ENCODE measurements around the gene TFAM.
"Not testable (repeated sequence)": the region's sequence is repeated elsewhere in the genome, so short reads cannot be mapped to it uniquely, and the experiment has no call there.

The TFAM gene

DNA sequence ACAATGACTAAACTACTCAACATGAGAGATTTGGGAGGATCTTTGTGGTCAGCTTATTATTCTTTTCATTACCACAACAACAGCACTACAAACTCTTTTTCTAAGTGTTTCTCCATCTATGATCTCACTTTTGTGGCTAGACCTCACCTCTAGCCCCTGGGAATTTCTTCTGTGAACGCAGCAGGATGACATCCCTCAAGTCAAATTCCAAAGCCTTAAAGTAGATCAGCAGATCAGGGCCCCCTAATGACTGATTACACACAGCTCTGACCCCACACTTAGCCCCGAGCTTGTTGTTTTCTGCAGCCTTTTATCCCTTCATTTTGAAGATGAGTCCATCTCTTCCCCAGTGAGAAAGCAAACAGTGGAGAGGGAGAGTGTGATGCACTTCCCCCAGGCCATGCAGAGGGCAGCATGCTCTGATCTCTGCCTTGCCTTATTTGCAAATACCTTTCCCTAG is 27.3 kb downstream of the TFAM start:
- Histone ChIP-seq H3K27me3 (ENCODE audit: insufficient read depth, insufficient read length) (no peaks in the 10 kb centered on the region), H3K4me1 (ENCODE audit: insufficient read depth, insufficient read length) (no peaks in the 10 kb centered on the region), H3K4me3 (ENCODE audit: insufficient read length, low read depth) (no peak overlapping the region), H3K9me3 (ENCODE audit: insufficient read depth, low read length) (no peaks in the 10 kb centered on the region), H3K36me3 (ENCODE audit: insufficient read depth, insufficient read length, low read length) (no peaks in the 10 kb centered on the region), H3K9ac (ENCODE audit: insufficient read length, low read depth) (no peak overlapping the region)
- DNase-seq (ENCODE audit: low read depth, low spot score), result peak; percentile 35
- TF ChIP-seq SUZ12 (IDR thresholded peaks at IDR 0.05; ENCODE audit: extremely low read depth, insufficient read depth, insufficient read length) (no peak), YY1 (IDR thresholded peaks at IDR 0.05; ENCODE audit: insufficient read depth, insufficient read length) (no peak), ZNF274 (IDR thresholded peaks at IDR 0.05; ENCODE audit: low read depth, low read length) (no peak)

DNA sequence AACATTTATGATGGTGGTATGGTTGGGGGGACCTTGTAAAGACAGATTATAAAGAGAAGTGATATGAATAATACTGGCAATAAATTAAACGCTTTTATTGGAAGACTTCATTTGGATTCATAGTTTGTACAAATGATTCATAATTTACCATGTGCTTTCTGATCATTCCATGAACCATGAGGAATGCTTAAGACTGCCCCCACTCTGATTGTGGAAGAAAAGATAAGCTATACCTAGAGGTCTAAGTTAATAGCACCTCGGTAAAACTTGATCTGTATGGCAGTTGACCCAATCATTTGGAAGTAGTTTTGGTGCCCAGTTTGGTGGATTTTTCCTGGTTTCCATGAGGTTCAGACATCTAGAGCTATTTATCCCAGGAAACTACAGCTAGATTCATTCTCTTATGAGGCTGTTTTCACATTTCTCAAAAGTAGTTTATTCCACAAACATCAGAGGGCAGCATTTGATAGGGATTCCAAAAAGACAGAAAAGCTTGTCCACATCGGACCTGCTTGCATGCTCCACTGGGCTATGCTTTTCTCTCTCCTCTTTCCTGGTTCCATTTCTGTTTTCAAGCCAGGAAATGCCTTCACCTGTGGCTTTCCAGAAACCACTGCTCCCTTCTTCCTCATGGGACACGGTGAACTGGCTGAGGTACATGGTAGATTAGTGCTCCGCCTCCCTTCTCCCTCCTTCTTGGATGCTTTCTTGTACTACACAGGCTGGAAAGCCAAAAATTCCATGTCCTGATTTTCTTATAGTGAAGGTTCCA is 29.2 kb downstream of the TFAM start:
- H3K27me3 ChIP-seq (ENCODE audit: insufficient read depth, insufficient read length), result no peaks in the 10 kb centered on the region
- TF ChIP-seq ZNF274 (IDR thresholded peaks at IDR 0.05; ENCODE audit: low read depth, low read length), result no peak
- TF ChIP-seq YY1 (IDR thresholded peaks at IDR 0.05; ENCODE audit: insufficient read depth, insufficient read length), result no peak
- TF ChIP-seq SUZ12 (IDR thresholded peaks at IDR 0.05; ENCODE audit: extremely low read depth, insufficient read depth, insufficient read length), result no peak
- H3K9me3 ChIP-seq (ENCODE audit: insufficient read depth, low read length), result no peaks in the 10 kb centered on the region
- no peak overlapping the region for H3K4me3 ChIP-seq (ENCODE audit: insufficient read length, low read depth)
- H3K36me3 ChIP-seq (ENCODE audit: insufficient read depth, insufficient read length, low read length), result no peaks in the 10 kb centered on the region
- no peak for DNase-seq (ENCODE audit: low read depth, low spot score)
- no peaks in the 10 kb centered on the region for H3K4me1 ChIP-seq (ENCODE audit: insufficient read depth, insufficient read length)
- no peak overlapping the region for H3K9ac ChIP-seq (ENCODE audit: insufficient read length, low read depth)

DNA sequence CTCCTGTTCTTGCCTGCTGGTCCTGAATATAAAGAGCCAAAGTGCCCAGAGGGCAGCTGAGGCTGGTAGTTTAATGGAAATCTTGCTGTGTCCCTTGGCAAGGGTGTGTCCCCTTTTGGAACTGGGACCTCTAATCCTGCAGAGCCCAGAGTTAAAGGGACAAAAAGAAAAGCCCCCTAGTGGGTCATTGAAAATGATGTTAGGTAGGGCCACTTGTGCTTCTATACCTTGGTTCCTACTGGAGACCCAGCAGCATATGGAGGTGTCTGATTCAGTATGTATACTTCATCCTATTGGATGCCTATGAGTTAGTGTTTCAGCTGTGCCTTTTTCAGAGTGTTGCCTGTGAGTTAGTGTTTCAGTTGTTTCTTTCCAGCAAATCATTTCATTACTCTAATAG is 30.5 kb downstream of the TFAM start:
- no peaks in the 10 kb centered on the region for H3K9me3 ChIP-seq (ENCODE audit: insufficient read depth, low read length)
- no peaks in the 10 kb centered on the region for H3K36me3 ChIP-seq (ENCODE audit: insufficient read depth, insufficient read length, low read length)
- no peak overlapping the region for H3K4me3 ChIP-seq (ENCODE audit: insufficient read length, low read depth)
- no peaks in the 10 kb centered on the region for H3K4me1 ChIP-seq (ENCODE audit: insufficient read depth, insufficient read length)
- TF ChIP-seq SUZ12 (IDR thresholded peaks at IDR 0.05; ENCODE audit: extremely low read depth, insufficient read depth, insufficient read length) (no peak), YY1 (IDR thresholded peaks at IDR 0.05; ENCODE audit: insufficient read depth, insufficient read length) (no peak), ZNF274 (IDR thresholded peaks at IDR 0.05; ENCODE audit: low read depth, low read length) (no peak)
- no peak for DNase-seq (ENCODE audit: low read depth, low spot score)
- no peak overlapping the region for H3K9ac ChIP-seq (ENCODE audit: insufficient read length, low read depth)
- H3K27me3 ChIP-seq (ENCODE audit: insufficient read depth, insufficient read length), result no peaks in the 10 kb centered on the region

DNA sequence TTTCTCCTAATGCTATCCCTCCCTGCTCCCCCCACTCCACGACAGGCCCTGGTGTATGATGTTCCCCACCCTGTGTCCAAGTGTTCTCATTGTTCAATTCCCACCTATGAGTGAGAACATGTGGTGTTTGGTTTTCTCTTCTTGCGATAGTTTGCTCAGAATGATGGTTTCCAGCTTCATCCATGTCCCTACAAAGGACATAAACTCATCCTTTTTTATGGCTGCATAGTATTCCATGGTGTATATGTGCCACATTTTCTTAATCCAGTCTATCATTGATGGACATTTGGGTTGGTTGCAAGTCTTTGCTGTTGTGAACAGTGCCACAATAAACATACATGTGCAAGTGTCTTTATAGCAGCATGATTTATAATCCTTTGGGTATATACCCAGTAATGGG is 32.7 kb downstream of the TFAM start:
- DNase-seq (ENCODE audit: low read depth, low spot score); H3K9me3 ChIP-seq (ENCODE audit: insufficient read depth, low read length); H3K4me3 ChIP-seq (ENCODE audit: insufficient read length, low read depth); H3K27me3 ChIP-seq (ENCODE audit: insufficient read depth, insufficient read length); H3K9ac ChIP-seq (ENCODE audit: insufficient read length, low read depth); H3K36me3 ChIP-seq (ENCODE audit: insufficient read depth, insufficient read length, low read length); H3K4me1 ChIP-seq (ENCODE audit: insufficient read depth, insufficient read length): not testable (repeated sequence)

- no peak for DNase-seq (ENCODE audit: low read depth, low spot score)
- no peaks in the 10 kb centered on the region for H3K4me1 ChIP-seq (ENCODE audit: insufficient read depth, insufficient read length)
- H3K4me3 ChIP-seq (ENCODE audit: insufficient read length, low read depth), result no peak overlapping the region
- no peak for TF ChIP-seq ZNF274 (IDR thresholded peaks at IDR 0.05; ENCODE audit: low read depth, low read length)
- no peak for TF ChIP-seq YY1 (IDR thresholded peaks at IDR 0.05; ENCODE audit: insufficient read depth, insufficient read length)
- TF ChIP-seq SUZ12 (IDR thresholded peaks at IDR 0.05; ENCODE audit: extremely low read depth, insufficient read depth, insufficient read length), result no peak
- H3K9ac ChIP-seq (ENCODE audit: insufficient read length, low read depth), result no peak overlapping the region
- H3K36me3 ChIP-seq (ENCODE audit: insufficient read depth, insufficient read length, low read length), result no peaks in the 10 kb centered on the region
- peaks cover 21% of the 10 kb centered on the region for H3K9me3 ChIP-seq (ENCODE audit: insufficient read depth, low read length)
- H3K27me3 ChIP-seq (ENCODE audit: insufficient read depth, insufficient read length), result no peaks in the 10 kb centered on the region
Measured at GRCh38 chr10:58424176-58424575, 39.0 kb downstream of the TFAM start.

DNA sequence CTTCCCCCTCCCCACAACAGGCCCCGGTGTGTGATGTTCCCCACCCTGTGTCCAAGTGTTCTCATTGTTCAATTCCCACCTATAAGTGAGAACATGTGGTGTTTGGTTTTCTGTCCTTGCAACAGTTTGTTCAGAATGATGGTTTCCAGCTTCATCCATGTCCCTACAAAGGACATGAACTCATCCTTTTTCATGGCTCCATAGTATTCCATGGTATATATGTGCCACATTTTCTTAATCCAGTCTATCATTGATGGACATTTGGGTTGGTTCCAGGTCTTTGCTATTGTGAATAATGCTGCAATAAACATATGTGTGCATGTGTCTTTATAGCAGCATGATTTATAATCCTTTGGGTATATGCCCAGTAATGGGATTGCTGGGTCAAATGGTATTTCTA is 43.2 kb downstream of the TFAM start:
- not testable (repeated sequence) for H3K4me1 ChIP-seq (ENCODE audit: insufficient read depth, insufficient read length); H3K27me3 ChIP-seq (ENCODE audit: insufficient read depth, insufficient read length); H3K4me3 ChIP-seq (ENCODE audit: insufficient read length, low read depth); H3K9ac ChIP-seq (ENCODE audit: insufficient read length, low read depth); DNase-seq (ENCODE audit: low read depth, low spot score); H3K36me3 ChIP-seq (ENCODE audit: insufficient read depth, insufficient read length, low read length)
- peaks cover 13% of the 10 kb centered on the region for H3K9me3 ChIP-seq (ENCODE audit: insufficient read depth, low read length)

DNA sequence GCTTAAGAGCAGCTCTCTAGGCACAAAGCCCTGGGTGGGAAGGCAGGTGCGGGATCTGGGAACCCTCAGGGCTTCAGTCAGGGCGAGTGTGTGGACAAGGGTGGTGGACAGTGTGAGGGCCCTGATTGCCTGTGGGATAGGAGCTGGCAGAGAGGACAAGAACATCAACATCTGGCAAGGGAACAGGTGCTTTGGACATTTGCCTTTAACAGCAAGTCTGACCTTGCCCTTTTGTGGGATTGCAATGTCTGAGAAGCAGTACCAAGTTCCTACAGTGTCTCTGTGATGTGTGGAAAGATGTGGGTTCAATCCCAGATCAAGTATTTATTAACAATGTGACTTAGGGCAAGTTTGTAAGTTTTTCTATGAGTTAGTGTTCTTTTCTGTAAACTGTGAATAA is 46.7 kb downstream of the TFAM start:
- no peak overlapping the region for H3K4me3 ChIP-seq (ENCODE audit: insufficient read length, low read depth)
- H3K9ac ChIP-seq (ENCODE audit: insufficient read length, low read depth), result no peak overlapping the region
- DNase-seq (ENCODE audit: low read depth, low spot score), result no peak
- H3K4me1 ChIP-seq (ENCODE audit: insufficient read depth, insufficient read length), result no peaks in the 10 kb centered on the region
- H3K27me3 ChIP-seq (ENCODE audit: insufficient read depth, insufficient read length), result no peaks in the 10 kb centered on the region
- no peaks in the 10 kb centered on the region for H3K36me3 ChIP-seq (ENCODE audit: insufficient read depth, insufficient read length, low read length)
- TF ChIP-seq SUZ12 (IDR thresholded peaks at IDR 0.05; ENCODE audit: extremely low read depth, insufficient read depth, insufficient read length) (no peak), YY1 (IDR thresholded peaks at IDR 0.05; ENCODE audit: insufficient read depth, insufficient read length) (no peak), ZNF274 (IDR thresholded peaks at IDR 0.05; ENCODE audit: low read depth, low read length) (no peak)
- H3K9me3 ChIP-seq (ENCODE audit: insufficient read depth, low read length), result no peaks in the 10 kb centered on the region

- no peak overlapping the region for H3K9ac ChIP-seq (ENCODE audit: insufficient read length, low read depth)
- no peaks in the 10 kb centered on the region for H3K9me3 ChIP-seq (ENCODE audit: insufficient read depth, low read length)
- no peaks in the 10 kb centered on the region for H3K27me3 ChIP-seq (ENCODE audit: insufficient read depth, insufficient read length)
- no peak for TF ChIP-seq SUZ12 (IDR thresholded peaks at IDR 0.05; ENCODE audit: extremely low read depth, insufficient read depth, insufficient read length)
- no peak for TF ChIP-seq YY1 (IDR thresholded peaks at IDR 0.05; ENCODE audit: insufficient read depth, insufficient read length)
- no peak for TF ChIP-seq ZNF274 (IDR thresholded peaks at IDR 0.05; ENCODE audit: low read depth, low read length)
- no peaks in the 10 kb centered on the region for H3K4me1 ChIP-seq (ENCODE audit: insufficient read depth, insufficient read length)
- DNase-seq (ENCODE audit: low read depth, low spot score), result no peak
- no peak overlapping the region for H3K4me3 ChIP-seq (ENCODE audit: insufficient read length, low read depth)
- no peaks in the 10 kb centered on the region for H3K36me3 ChIP-seq (ENCODE audit: insufficient read depth, insufficient read length, low read length)
Measured at GRCh38 chr10:58433066-58433465, 47.9 kb downstream of the TFAM start.

All from NT2/D1 (cell line).